Measurements from ENCODE around the gene IL12RB2. TPM values are rescaled to one million over a fixed set of nuclear protein-coding genes. Genes with fewer than 3 reads are reported as not detected.

Gene IL12RB2
- total RNA-seq, result 1.5 TPM
- polyA plus RNA-seq (ENCODE audit: insufficient read depth, low read depth, low replicate concordance), result 0.26 TPM
- long read RNA-seq, donor 1, result 0 reads
- long read RNA-seq, donor 2, result 0 reads
- long read RNA-seq, donor 3, result 0 reads
- long read RNA-seq, donor 4, result 0 reads
- long read RNA-seq, donor 5, result 0 reads
- long read RNA-seq, donor 6, result 0 reads
- long read RNA-seq, donor 7, partial matches to known transcripts, result 0 of 2 reads
- long read RNA-seq, donor 7, other reads (novel, unspliced or antisense), result 2 of 2 reads
- long read RNA-seq, donor 8, result 0 reads
- long read RNA-seq, donor 9, result 0 reads
- long read RNA-seq, donor 10, partial matches to known transcripts, result 639 of 758 reads
- long read RNA-seq, donor 10, other reads (novel, unspliced or antisense), result 119 of 758 reads

GRCh38 chr1:67307251-67308060 is at the start of gene IL12RB2:
Gene IL12RB2, plus strand, starts transcription at chr1:67307873. Its CDS starts 12,496 bp downstream, at chr1:67320369.
- intact Hi-C loops (cut with DNase I), result no loop called here
- Histone ChIP-seq H3K9ac (ENCODE audit: low read length in 3 of 3) (peak within 1 kb of the TSS in 1 of 3 donors; percentile 30), H3K27ac (ENCODE audit: low read depth in 2 of 2, low read length in 2 of 2) (no peak within 1 kb of the TSS), H3K4me1 (ENCODE audit: control insufficient read depth in 2 of 3, insufficient read depth in 2 of 3, low read depth in 1 of 3, low read length in 3 of 3) (no peaks in the 10 kb centered on the region), H3K4me3 (ENCODE audit: low read length in 3 of 3) (peak within 1 kb of the TSS; percentile 42 to 68 (median 57)), H3K27me3 (ENCODE audit: control insufficient read depth, insufficient read depth, low read length) (peaks cover 2% of the 10 kb centered on the region), H3K9me3 (ENCODE audit: control insufficient read depth in 2 of 3, insufficient read depth in 1 of 3, low read length in 3 of 3) (no peaks in the 10 kb centered on the region), H3K36me3 (ENCODE audit: control insufficient read depth in 2 of 3, insufficient read depth in 3 of 3, low read length in 3 of 3) (no peaks in the 10 kb centered on the region)
- no peak for TF ChIP-seq CTCF (IDR thresholded peaks at IDR 0.05; ENCODE audit: borderline replicate concordance, extremely low read depth, insufficient read depth)
- FAIRE-seq, result no peak
- DNase-seq, result peak; percentile 31 to 67 (median 45)

- no peaks in the 10 kb centered on the region for H3K36me3 ChIP-seq (ENCODE audit: control insufficient read depth in 2 of 3, insufficient read depth in 3 of 3, low read length in 3 of 3)
- H3K27ac ChIP-seq (ENCODE audit: low read depth in 2 of 2, low read length in 2 of 2), result no peak overlapping the region
- no peak overlapping the region for H3K4me3 ChIP-seq (ENCODE audit: low read length in 3 of 3)
- no peak overlapping the region for H3K9ac ChIP-seq (ENCODE audit: low read length in 3 of 3)
- H3K4me1 ChIP-seq (ENCODE audit: control insufficient read depth in 2 of 3, insufficient read depth in 2 of 3, low read depth in 1 of 3, low read length in 3 of 3), result no peaks in the 10 kb centered on the region
- intact Hi-C loops (cut with DNase I), result no loop called here
- no peaks in the 10 kb centered on the region for H3K9me3 ChIP-seq (ENCODE audit: control insufficient read depth in 2 of 3, insufficient read depth in 1 of 3, low read length in 3 of 3)
- no peaks in the 10 kb centered on the region for H3K27me3 ChIP-seq (ENCODE audit: control insufficient read depth, insufficient read depth, low read length)
- DNase-seq (no peak), FAIRE-seq (no peak)
- no peak for TF ChIP-seq CTCF (IDR thresholded peaks at IDR 0.05; ENCODE audit: borderline replicate concordance, extremely low read depth, insufficient read depth)
Measured at GRCh38 chr1:67261680-67262079, 46.0 kb upstream of the IL12RB2 start.

- TF ChIP-seq CTCF (IDR thresholded peaks at IDR 0.05; ENCODE audit: borderline replicate concordance, extremely low read depth, insufficient read depth), result no peak
- Histone ChIP-seq H3K4me1 (ENCODE audit: control insufficient read depth in 2 of 3, insufficient read depth in 2 of 3, low read depth in 1 of 3, low read length in 3 of 3) (no peaks in the 10 kb centered on the region), H3K9ac (ENCODE audit: low read length in 3 of 3) (no peak overlapping the region), H3K27ac (ENCODE audit: low read depth in 2 of 2, low read length in 2 of 2) (no peak overlapping the region), H3K36me3 (ENCODE audit: control insufficient read depth in 2 of 3, insufficient read depth in 3 of 3, low read length in 3 of 3) (no peaks in the 10 kb centered on the region), H3K27me3 (ENCODE audit: control insufficient read depth, insufficient read depth, low read length) (no peaks in the 10 kb centered on the region), H3K4me3 (ENCODE audit: low read length in 3 of 3) (no peak overlapping the region), H3K9me3 (ENCODE audit: control insufficient read depth in 2 of 3, insufficient read depth in 1 of 3, low read length in 3 of 3) (no peaks in the 10 kb centered on the region)
- no peak for DNase-seq
- intact Hi-C loops (cut with DNase I), result no loop called here
- FAIRE-seq, result no peak
Measured at GRCh38 chr1:67262735-67263134, 44.9 kb upstream of the IL12RB2 start.

Measured in kidney (tissue), 22 donors.